ENCODE measurements around the gene POLR2E.

DNA sequence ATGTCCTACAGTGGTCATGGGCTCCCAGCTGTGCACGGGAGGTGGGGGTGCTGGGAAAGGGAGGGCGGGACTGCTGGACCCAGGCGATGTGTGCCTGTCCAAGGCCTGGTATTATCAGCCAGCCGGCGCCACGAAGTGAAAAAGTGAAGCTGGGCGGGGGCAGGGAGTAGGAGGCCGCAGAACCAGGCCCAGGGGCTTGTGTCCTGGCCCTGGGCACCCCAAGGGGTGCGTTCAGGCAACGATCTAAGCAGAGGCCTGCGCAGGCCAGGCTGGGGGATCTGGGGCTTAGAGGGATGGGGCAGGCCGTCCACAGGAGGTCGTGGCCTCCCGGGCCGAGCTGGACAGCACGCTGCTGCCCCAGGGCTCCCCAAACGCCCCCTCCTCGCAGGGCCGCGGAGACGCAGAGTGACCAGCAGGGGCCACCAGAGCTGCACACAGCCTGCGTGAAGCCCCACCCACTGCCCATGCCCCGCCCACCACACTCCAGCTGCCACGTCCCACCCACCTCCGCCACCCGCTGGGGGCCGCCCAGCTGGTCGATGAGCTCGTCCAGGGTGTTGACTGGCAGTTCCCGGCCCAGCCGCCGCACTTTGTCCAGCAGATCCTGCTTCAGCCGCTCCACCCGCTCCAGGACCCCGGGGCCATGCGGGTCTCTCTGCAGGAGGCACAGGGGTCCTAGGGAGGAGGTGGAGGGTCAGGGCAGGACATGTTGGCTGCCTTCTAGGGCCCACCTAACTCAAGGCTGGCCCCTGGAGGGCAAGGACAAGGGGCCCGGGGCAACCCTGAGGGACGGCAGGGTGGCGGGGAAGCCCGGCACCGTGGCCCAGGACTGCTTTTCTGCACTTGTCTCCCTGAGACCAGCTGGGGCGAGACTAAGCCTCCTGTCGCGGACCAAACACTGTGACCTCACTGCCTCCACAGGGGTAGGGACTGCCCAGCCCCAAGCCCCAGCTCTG is 18.1 kb upstream of the POLR2E start:
- TF ChIP-seq, protein P1, sequence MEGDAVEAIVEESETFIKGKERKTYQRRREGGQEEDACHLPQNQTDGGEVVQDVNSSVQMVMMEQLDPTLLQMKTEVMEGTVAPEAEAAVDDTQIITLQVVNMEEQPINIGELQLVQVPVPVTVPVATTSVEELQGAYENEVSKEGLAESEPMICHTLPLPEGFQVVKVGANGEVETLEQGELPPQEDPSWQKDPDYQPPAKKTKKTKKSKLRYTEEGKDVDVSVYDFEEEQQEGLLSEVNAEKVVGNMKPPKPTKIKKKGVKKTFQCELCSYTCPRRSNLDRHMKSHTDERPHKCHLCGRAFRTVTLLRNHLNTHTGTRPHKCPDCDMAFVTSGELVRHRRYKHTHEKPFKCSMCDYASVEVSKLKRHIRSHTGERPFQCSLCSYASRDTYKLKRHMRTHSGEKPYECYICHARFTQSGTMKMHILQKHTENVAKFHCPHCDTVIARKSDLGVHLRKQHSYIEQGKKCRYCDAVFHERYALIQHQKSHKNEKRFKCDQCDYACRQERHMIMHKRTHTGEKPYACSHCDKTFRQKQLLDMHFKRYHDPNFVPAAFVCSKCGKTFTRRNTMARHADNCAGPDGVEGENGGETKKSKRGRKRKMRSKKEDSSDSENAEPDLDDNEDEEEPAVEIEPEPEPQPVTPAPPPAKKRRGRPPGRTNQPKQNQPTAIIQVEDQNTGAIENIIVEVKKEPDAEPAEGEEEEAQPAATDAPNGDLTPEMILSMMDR (IDR thresholded peaks at IDR 0.05): peak; percentile 86
- TF ChIP-seq POLR2AphosphoS5 (IDR thresholded peaks at IDR 0.05; ENCODE audit: low read depth, low read length): peak; percentile 31; the same call in 1 of the 2 replicates
- TF ChIP-seq, protein P2, sequence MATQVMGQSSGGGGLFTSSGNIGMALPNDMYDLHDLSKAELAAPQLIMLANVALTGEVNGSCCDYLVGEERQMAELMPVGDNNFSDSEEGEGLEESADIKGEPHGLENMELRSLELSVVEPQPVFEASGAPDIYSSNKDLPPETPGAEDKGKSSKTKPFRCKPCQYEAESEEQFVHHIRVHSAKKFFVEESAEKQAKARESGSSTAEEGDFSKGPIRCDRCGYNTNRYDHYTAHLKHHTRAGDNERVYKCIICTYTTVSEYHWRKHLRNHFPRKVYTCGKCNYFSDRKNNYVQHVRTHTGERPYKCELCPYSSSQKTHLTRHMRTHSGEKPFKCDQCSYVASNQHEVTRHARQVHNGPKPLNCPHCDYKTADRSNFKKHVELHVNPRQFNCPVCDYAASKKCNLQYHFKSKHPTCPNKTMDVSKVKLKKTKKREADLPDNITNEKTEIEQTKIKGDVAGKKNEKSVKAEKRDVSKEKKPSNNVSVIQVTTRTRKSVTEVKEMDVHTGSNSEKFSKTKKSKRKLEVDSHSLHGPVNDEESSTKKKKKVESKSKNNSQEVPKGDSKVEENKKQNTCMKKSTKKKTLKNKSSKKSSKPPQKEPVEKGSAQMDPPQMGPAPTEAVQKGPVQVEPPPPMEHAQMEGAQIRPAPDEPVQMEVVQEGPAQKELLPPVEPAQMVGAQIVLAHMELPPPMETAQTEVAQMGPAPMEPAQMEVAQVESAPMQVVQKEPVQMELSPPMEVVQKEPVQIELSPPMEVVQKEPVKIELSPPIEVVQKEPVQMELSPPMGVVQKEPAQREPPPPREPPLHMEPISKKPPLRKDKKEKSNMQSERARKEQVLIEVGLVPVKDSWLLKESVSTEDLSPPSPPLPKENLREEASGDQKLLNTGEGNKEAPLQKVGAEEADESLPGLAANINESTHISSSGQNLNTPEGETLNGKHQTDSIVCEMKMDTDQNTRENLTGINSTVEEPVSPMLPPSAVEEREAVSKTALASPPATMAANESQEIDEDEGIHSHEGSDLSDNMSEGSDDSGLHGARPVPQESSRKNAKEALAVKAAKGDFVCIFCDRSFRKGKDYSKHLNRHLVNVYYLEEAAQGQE (IDR thresholded peaks at IDR 0.05; ENCODE audit: insufficient read depth in 1 of 2, low read depth in 2 of 2, low read length in 1 of 2): no peak

Measured in Panc1 (cell line).